RWPE1 (cell line): ENCODE results near the gene CFAP47.
"Not testable (repeated sequence)": the region's sequence is repeated elsewhere in the genome, so short reads cannot be mapped to it uniquely, and the experiment has no call there.

ENCODE experiments used
- CTCF ChIA-PET: fragments of 350-600 bp; sonication (Branson Sonifier 250); formaldehyde crosslinking; extraction: SDS; loops from one replicate; lab custom pipeline; 2021; lab: Yijun Ruan, JAX
- POLR2A ChIA-PET: fragments of 400-600 bp; formaldehyde crosslinking; extraction: SDS; loops from one replicate; lab custom pipeline; 2020; ENCODE audit warnings: antibody characterized with exemption; ENCODE audit not compliant: low non-redundant PET; lab: Yijun Ruan, JAX
- DNase-seq: peaks from one replicate; pipeline ENCODE4 v3.0.0; 2012; ENCODE audit warnings: low spot score
- H3K27ac ChIP-seq: fragments of 450-650 bp; 2 replicates; pipeline ENCODE4 v1.5.1; 2017
- CTCF ChIP-seq: fragments of 450-650 bp; conservative IDR thresholded peaks from 2 replicates; pipeline ENCODE4 v1.5.1; 2017; ENCODE audit warnings: low read depth, mild to moderate bottlenecking

CFAP47 gene

GRCh38 chrX:36218801-36219200 is 299.3 kb downstream of the CFAP47 start:
- no peak overlapping the region for H3K27ac ChIP-seq
- ChIA-PET POLR2A (no interaction called here), CTCF (no interaction called here)
- no peak for TF ChIP-seq CTCF
- DNase-seq, result no peak

- H3K27ac ChIP-seq, CTCF ChIA-PET, DNase-seq, POLR2A ChIA-PET: not testable (repeated sequence)
These were observed 315.4 kb downstream of the CFAP47 start for GRCh38 chrX:36234840-36235528.

- ChIA-PET CTCF (no interaction called here), POLR2A (no interaction called here)
- TF ChIP-seq CTCF, result no peak
- DNase-seq, result no peak
- no peak overlapping the region for H3K27ac ChIP-seq
These were observed 321.9 kb downstream of the CFAP47 start for GRCh38 chrX:36241397-36241796.

GRCh38 chrX:36266155-36266554 is 346.6 kb downstream of the CFAP47 start:
- POLR2A ChIA-PET, result no interaction called here
- CTCF ChIA-PET, result no interaction called here
- no peak overlapping the region for H3K27ac ChIP-seq
- DNase-seq, result no peak
- no peak for TF ChIP-seq CTCF

- H3K27ac ChIP-seq, result no peak overlapping the region
- ChIA-PET CTCF (no interaction called here), POLR2A (no interaction called here)
- no peak for TF ChIP-seq CTCF
- no peak for DNase-seq
These were observed 390.6 kb downstream of the CFAP47 start for GRCh38 chrX:36310136-36310535.

- H3K27ac ChIP-seq, result no peak overlapping the region
- ChIA-PET CTCF (no interaction called here), POLR2A (no interaction called here)
- DNase-seq, result no peak
- TF ChIP-seq CTCF, result no peak
These were observed 394.8 kb downstream of the CFAP47 start for GRCh38 chrX:36314303-36314702.

- CTCF ChIA-PET, result no interaction called here
- no peak for DNase-seq
- TF ChIP-seq CTCF, result no peak
These were observed 415.0 kb downstream of the CFAP47 start for GRCh38 chrX:36334572-36334971.

More at GRCh38 chrX:36334572-36334971, 415.0 kb downstream of the CFAP47 start:
- H3K27ac ChIP-seq, result no peak overlapping the region
- POLR2A ChIA-PET, result no interaction called here
